Trophoblast cell (in vitro differentiated cells and primary cell): Measurements from ENCODE around the gene PRKAR1A.
A peak's percentile ranks its signal among the peaks of the same experiment; 100 is the strongest.

Experiments used
- DNase-seq, 2 donors: peaks; one replicate each; pipeline ENCODE4 v3.0.0-alpha.2; 2016
- H2AFZ ChIP-seq: 2 replicates; pipeline ENCODE4 v1.6.1; 2013; ENCODE audit warnings: low read length, moderate library complexity, mild to moderate bottlenecking; ENCODE audit not compliant: insufficient read depth, poor library complexity
- H2AK5ac ChIP-seq: 2 replicates; pipeline ENCODE4 v1.6.1; 2013; ENCODE audit warnings: mild to moderate bottlenecking, low read length
- H2BK120ac ChIP-seq: 2 replicates; pipeline ENCODE4 v1.6.1; 2013; ENCODE audit warnings: low read length, mild to moderate bottlenecking, moderate library complexity; ENCODE audit not compliant: insufficient read depth, poor library complexity
- H2BK12ac ChIP-seq: 2 replicates; pipeline ENCODE4 v1.6.1; 2013; ENCODE audit warnings: mild to moderate bottlenecking, low read length, moderate library complexity
- H2BK5ac ChIP-seq: 2 replicates; pipeline ENCODE4 v1.6.1; 2013; ENCODE audit warnings: low read length, low read depth, moderate library complexity, mild to moderate bottlenecking; ENCODE audit not compliant: poor library complexity
- H3K14ac ChIP-seq: 2 replicates; pipeline ENCODE4 v1.6.1; 2013; ENCODE audit warnings: mild to moderate bottlenecking, low read length
- H3K18ac ChIP-seq: 2 replicates; pipeline ENCODE4 v1.6.1; 2013; ENCODE audit warnings: mild to moderate bottlenecking, low read length
- H3K23ac ChIP-seq: 2 replicates; pipeline ENCODE4 v1.6.1; 2013; ENCODE audit warnings: low read length
- H3K27ac ChIP-seq: 2 replicates; pipeline ENCODE4 v1.5.1; 2013; ENCODE audit warnings: low read depth, mild to moderate bottlenecking, inconsistent platforms, low read length, moderate library complexity
- H3K27me3 ChIP-seq: 2 replicates; pipeline ENCODE4 v1.6.1; 2013; ENCODE audit warnings: inconsistent platforms, mild to moderate bottlenecking, low read length, moderate library complexity; ENCODE audit not compliant: insufficient read depth
- H3K36me3 ChIP-seq, 2 experiments: 1 replicate in 1 of 2; 2 replicates in 1 of 2; pipeline ENCODE4 v1.6.1; 2013; ENCODE audit warnings: low read length in 2 of 2, mild to moderate bottlenecking in 2 of 2, moderate library complexity in 1 of 2; ENCODE audit not compliant: insufficient read depth in 2 of 2, control insufficient read depth in 1 of 2
- H3K4ac ChIP-seq: 2 replicates; pipeline ENCODE4 v1.6.1; 2013; ENCODE audit warnings: low read depth, mild to moderate bottlenecking, low read length, moderate library complexity
- H3K4me1 ChIP-seq, 2 experiments: 1 replicate in 1 of 2; 2 replicates in 1 of 2; pipeline ENCODE4 v1.6.1; 2013; ENCODE audit warnings: low read length in 2 of 2, mild to moderate bottlenecking in 2 of 2, moderate library complexity in 1 of 2; ENCODE audit not compliant: insufficient read depth in 2 of 2, control insufficient read depth in 1 of 2
- H3K4me2 ChIP-seq: 2 replicates; pipeline ENCODE4 v1.6.1; 2013; ENCODE audit warnings: inconsistent platforms, mild to moderate bottlenecking, low read length, moderate library complexity
- H3K4me3 ChIP-seq: 2 replicates; pipeline ENCODE4 v1.5.1; 2013; ENCODE audit warnings: mild to moderate bottlenecking, low read depth, low read length, inconsistent platforms
- H3K79me1 ChIP-seq: one replicate; pipeline ENCODE4 v1.6.1; 2013; ENCODE audit warnings: low read length
- H3K79me2 ChIP-seq: 2 replicates; pipeline ENCODE4 v1.6.1; 2013; ENCODE audit warnings: low read length, mild to moderate bottlenecking; ENCODE audit not compliant: control insufficient read depth, insufficient read depth, poor library complexity
- H3K9ac ChIP-seq: 2 replicates; pipeline ENCODE4 v1.6.1; 2013; ENCODE audit warnings: mild to moderate bottlenecking, low read length
- H3K9me3 ChIP-seq: 2 replicates; pipeline ENCODE4 v1.6.1; 2013; ENCODE audit warnings: low read depth, mild to moderate bottlenecking, control low read depth, inconsistent platforms, low read length; ENCODE audit not compliant: insufficient read depth
- H4K12ac ChIP-seq: 2 replicates; pipeline ENCODE4 v1.6.1; 2013; ENCODE audit warnings: low read depth, mild to moderate bottlenecking, low read length, moderate library complexity
- H4K8ac ChIP-seq: 2 replicates; pipeline ENCODE4 v1.6.1; 2013; ENCODE audit warnings: low read depth, mild to moderate bottlenecking, low read length, moderate library complexity
- H4K91ac ChIP-seq: one replicate; pipeline ENCODE4 v1.6.1; 2013; ENCODE audit warnings: low read depth, mild to moderate bottlenecking, low read length, moderate library complexity
- WGBS: extraction: QIAGEN DNeasy Blood & Tissue Kit; methylation state at CpG from one replicate; pipeline ENCODE4 v1.1.7; 2013; ENCODE audit warnings: missing lambda C conversion rate; ENCODE audit not compliant: insufficient read length, insufficient coverage; ENCODE audit errors: extremely low coverage; 5-methylcytosine and 5-hydroxymethylcytosine counted together

PRKAR1A gene

GRCh38 chr17:68596411-68596945 is 84.2 kb downstream of the PRKAR1A start:
- no peak overlapping the region for H2AFZ ChIP-seq
- no peak overlapping the region for H4K91ac ChIP-seq
- no peak for DNase-seq
- H3K4me1 ChIP-seq, result peaks cover 16 to 20% of the 10 kb centered on the region in 2 experiments
- no peak overlapping the region for H3K9ac ChIP-seq
- peaks cover 20% of the 10 kb centered on the region for H3K79me1 ChIP-seq
- H2BK12ac ChIP-seq, result no peak overlapping the region
- no peak overlapping the region for H4K8ac ChIP-seq
- H2AK5ac ChIP-seq, result no peak overlapping the region
- H3K27me3 ChIP-seq, result no peaks in the 10 kb centered on the region
- no peak overlapping the region for H3K14ac ChIP-seq
- H3K79me2 ChIP-seq, result peaks cover 16% of the 10 kb centered on the region
- no peaks in the 10 kb centered on the region for H3K36me3 ChIP-seq
- no peak overlapping the region for H3K23ac ChIP-seq
- no peak overlapping the region for H4K12ac ChIP-seq
- WGBS, result no CpG with 5 or more reads among the region's 5 CpGs
- H3K9me3 ChIP-seq, result no peaks in the 10 kb centered on the region
- no peak overlapping the region for H2BK5ac ChIP-seq
- H2BK120ac ChIP-seq, result no peak overlapping the region
- no peak overlapping the region for H3K27ac ChIP-seq
- no peak overlapping the region for H3K18ac ChIP-seq
- no peak overlapping the region for H3K4ac ChIP-seq
- no peak overlapping the region for H3K4me3 ChIP-seq
- no peak overlapping the region for H3K4me2 ChIP-seq

- H2AFZ ChIP-seq, result no peak overlapping the region
- no peak overlapping the region for H3K27ac ChIP-seq
- peaks cover 16 to 25% of the 10 kb centered on the region in 2 experiments for H3K4me1 ChIP-seq
- peak in 1 of 2 donors; percentile 46 for DNase-seq
- H4K12ac ChIP-seq, result no peak overlapping the region
- no CpG with 5 or more reads among the region's 4 CpGs for WGBS
- no peak overlapping the region for H2BK120ac ChIP-seq
- H2BK5ac ChIP-seq, result no peak overlapping the region
- no peak overlapping the region for H3K4me3 ChIP-seq
- no peaks in the 10 kb centered on the region for H3K9me3 ChIP-seq
- H3K23ac ChIP-seq, result no peak overlapping the region
- H3K9ac ChIP-seq, result no peak overlapping the region
- H2AK5ac ChIP-seq, result no peak overlapping the region
- H4K8ac ChIP-seq, result no peak overlapping the region
- H3K36me3 ChIP-seq, result no peaks in the 10 kb centered on the region
- no peak overlapping the region for H3K18ac ChIP-seq
- peaks cover 16% of the 10 kb centered on the region for H3K79me2 ChIP-seq
- no peak overlapping the region for H3K4me2 ChIP-seq
- H3K14ac ChIP-seq, result no peak overlapping the region
- H3K27me3 ChIP-seq, result no peaks in the 10 kb centered on the region
- H4K91ac ChIP-seq, result no peak overlapping the region
- H2BK12ac ChIP-seq, result no peak overlapping the region
- H3K4ac ChIP-seq, result peak overlapping the region; percentile 18
- peaks cover 20% of the 10 kb centered on the region for H3K79me1 ChIP-seq
These were observed 85.8 kb downstream of the PRKAR1A start for GRCh38 chr17:68598074-68598473.

GRCh38 chr17:68598545-68598961 is 86.3 kb downstream of the PRKAR1A start:
- Histone ChIP-seq H3K14ac (no peak overlapping the region), H2BK120ac (no peak overlapping the region), H4K12ac (no peak overlapping the region), H3K27me3 (no peaks in the 10 kb centered on the region), H2BK12ac (no peak overlapping the region), H3K9me3 (no peaks in the 10 kb centered on the region), H3K36me3 (no peaks in the 10 kb centered on the region), H3K23ac (no peak overlapping the region), H3K9ac (no peak overlapping the region), H2AK5ac (no peak overlapping the region), H2AFZ (no peak overlapping the region), H4K91ac (no peak overlapping the region), H3K4ac (no peak overlapping the region), H3K79me2 (peaks cover 16% of the 10 kb centered on the region), H3K27ac (no peak overlapping the region), H3K4me2 (no peak overlapping the region), H3K4me3 (no peak overlapping the region), H4K8ac (no peak overlapping the region), H3K79me1 (peaks cover 20% of the 10 kb centered on the region), H3K4me1 (peaks cover 16 to 25% of the 10 kb centered on the region in 2 experiments), H2BK5ac (no peak overlapping the region), H3K18ac (no peak overlapping the region)
- WGBS, result no CpG with 5 or more reads among the region's 4 CpGs
- DNase-seq, result no peak

DNA sequence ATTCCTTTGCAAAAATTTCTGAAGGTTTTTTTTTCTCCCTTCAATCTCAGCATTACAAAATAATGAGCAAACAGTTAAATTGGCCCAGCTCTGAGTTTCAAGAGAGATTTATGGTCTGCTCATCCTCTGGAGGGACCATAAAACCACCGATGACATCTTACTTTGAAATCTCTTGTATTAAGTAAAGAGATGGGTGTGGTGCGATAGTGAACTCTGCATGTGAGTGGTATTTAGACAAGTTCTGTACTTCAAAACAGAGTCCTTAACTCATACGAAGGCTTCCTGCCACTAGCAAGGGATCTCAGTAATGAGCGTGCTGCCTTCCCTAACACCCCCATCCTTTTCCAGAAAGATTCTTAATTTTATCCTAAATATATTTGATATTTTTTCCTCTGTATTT is 86.9 kb downstream of the PRKAR1A start:
- Histone ChIP-seq H3K4ac (no peak overlapping the region), H4K91ac (no peak overlapping the region), H3K36me3 (no peaks in the 10 kb centered on the region), H2AK5ac (no peak overlapping the region), H2AFZ (no peak overlapping the region), H3K4me1 (peaks cover 16 to 27% of the 10 kb centered on the region in 2 experiments), H4K8ac (no peak overlapping the region), H3K4me3 (no peak overlapping the region), H3K9me3 (no peaks in the 10 kb centered on the region), H3K27me3 (no peaks in the 10 kb centered on the region), H2BK12ac (no peak overlapping the region), H3K4me2 (no peak overlapping the region), H3K79me2 (peaks cover 16% of the 10 kb centered on the region), H3K18ac (no peak overlapping the region), H3K14ac (no peak overlapping the region), H2BK5ac (no peak overlapping the region), H3K9ac (no peak overlapping the region), H3K79me1 (peaks cover 20% of the 10 kb centered on the region), H3K23ac (no peak overlapping the region), H2BK120ac (no peak overlapping the region), H3K27ac (no peak overlapping the region), H4K12ac (no peak overlapping the region)
- no CpG with 5 or more reads among the region's 4 CpGs for WGBS
- no peak for DNase-seq
